HG03354 (cell line): ENCODE measurements around the gene CTIF.

Experiments
- ATAC-seq: cut with Tn5 transposase; IDR thresholded peaks from one replicate; pipeline ENCODE4 v1.9.1; 2021; ENCODE audit warnings: mild to moderate bottlenecking; ENCODE audit not compliant: unreplicated experiment, poor library complexity, severe bottlenecking

CTIF gene

DNA sequence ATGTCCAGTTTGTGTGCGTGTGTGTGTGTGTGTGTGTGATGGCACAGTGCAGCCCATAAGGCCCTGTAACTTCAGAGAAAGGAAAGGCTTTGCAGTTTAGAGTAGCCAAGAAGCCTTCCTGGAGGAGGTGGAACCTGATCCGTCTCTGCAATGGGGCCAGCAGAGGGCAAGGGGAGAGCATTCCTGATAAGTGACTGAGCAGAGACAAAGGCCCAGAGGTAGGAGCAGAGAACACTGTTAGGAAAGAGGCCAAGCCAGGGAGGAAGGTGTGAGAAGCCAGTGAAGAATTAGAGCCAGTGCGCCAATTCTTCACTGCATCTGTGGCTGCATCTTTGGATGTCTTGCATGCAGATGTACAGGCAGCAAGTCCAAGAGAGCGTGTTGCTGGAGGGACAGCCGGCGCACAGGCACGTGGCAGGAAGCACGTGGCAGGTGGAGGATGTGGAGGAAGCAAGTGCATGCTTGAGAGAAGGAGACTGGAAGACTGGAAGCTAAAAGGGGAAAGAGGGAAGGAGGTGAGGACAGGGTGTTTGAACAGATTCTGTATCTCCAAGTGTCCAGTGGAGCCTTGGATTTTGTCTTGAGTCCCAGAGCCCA, 196.3 kb downstream of the CTIF start:
- ATAC-seq = no peak

DNA sequence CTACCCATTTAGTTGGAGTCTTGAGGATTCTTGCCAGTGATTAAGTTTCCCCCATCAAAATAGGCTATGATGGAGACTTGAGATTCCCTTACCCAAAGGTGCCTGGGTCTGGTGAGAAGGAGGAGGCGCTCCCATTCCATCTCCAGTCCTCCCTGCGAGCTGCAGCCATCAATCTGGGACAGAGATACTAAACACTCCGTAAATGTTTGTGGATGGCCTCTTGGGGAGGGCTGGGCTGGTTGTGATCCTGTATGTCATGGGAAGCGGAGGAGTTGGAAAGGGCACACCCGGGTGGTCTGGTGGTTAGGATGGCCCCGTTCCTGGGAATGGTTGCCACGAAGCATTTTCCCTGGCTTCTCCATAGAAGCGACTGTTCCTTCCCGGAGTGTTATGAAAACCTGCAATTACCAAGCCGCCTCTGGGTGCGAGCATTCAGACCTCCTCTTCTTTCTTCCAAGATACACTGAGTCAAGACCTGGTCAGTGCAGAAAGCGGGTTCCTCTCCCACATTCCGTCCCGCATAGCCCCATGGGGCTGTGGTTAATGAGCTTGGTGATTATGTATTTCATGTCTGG, 196.9 kb downstream of the CTIF start:
- no peak for ATAC-seq

DNA sequence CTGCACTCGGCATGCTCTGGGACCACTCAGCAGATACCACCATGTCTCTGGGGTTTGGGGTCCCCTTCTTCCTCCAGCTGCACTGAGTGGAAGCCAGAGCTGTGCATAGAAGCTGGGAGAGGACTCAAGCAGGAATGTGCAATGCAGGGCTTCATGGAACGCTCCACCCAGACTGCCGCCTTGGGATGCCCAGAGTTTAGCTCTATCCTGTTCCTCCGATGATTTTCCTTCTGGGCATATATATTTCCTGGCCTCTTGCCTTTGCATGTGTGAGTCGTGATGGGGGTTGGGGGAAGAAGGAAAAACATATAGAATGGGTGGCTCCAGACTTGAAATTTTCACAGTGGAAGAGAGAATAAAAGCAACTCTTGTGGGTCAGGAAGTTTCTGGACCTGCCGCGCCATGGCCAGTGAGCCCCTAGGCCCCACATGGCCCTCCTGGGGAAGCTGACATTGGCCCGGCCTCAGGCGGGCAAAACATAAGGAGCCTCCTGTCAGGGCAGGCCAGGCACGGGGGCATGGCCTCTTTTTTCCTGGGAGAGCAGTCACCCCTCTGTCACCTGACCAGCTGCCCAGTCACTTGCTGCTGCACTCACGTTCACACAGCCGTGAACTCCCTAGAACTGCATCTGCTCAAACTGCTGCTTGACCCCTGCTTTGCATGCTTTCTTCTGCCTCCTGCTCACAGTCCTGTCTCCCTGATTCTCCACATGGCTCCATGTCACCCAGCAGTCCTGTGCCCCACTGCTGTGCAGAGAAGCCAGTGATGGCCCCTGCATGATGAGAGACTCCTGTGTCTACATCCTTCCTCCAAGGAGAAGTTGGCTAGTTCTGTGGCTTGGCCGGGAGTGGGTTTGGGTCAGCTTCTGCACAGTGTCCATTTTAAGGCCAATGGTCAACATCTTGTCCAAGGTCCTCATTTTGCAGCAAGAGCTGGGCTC, 197.8 kb downstream of the CTIF start:
- ATAC-seq = no peak

DNA sequence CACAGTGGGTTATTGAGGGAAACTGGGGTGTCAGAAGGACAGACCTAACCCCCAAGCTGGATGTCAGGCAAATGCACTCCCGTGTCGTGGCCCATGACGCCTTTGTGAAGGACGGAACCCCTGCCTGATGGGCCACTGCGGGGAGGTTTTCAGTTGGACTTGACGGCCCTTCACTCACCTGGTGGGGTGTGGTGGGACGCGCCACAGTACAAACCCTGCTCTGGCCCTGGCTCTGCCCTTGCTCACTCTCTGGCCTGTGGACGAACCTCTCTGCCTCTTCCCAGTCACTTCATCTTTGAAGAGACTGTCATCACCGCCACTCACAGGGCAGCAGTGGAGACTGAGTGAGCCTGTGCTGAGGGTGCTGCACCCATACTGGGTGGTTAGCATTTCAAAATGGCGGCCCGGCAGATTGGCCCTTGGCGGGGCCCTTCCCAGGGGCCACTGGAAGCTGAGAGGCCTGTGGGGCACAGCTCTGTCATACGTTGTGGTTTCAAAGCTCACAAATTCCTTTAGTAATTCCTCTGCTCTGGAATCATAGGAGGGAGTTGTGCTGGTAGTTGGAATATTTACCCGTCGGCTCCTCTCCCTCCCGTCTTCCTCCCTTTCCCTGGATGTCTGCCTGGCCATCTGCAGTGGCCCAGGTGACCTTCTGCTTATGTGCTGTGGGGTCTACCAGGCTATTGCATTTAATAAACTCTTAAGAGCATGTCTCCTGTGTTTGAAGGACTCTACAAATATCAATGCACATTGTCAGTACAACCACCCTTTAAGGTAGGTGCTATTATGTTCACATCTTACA, 200.6 kb downstream of the CTIF start:
- ATAC-seq = no peak

DNA sequence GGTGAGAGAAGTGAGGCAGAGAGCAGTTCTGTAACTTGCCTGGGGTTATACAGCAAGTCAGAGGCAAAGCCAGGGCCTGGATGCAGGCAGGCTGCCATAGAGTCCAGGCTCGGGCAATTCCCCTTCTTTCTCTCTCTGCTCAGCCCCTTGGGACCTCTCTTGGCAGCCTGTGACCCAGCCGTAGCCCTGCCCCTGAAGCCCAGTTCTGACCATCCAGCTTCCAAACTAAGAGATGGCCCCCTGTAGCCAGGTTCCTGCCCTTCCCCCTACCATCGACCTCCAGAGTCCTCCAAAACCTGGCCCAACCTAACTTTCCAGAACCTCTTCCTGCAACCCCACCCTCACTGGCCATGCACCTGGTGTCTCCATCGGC, 201.2 kb downstream of the CTIF start:
- no peak for ATAC-seq

DNA sequence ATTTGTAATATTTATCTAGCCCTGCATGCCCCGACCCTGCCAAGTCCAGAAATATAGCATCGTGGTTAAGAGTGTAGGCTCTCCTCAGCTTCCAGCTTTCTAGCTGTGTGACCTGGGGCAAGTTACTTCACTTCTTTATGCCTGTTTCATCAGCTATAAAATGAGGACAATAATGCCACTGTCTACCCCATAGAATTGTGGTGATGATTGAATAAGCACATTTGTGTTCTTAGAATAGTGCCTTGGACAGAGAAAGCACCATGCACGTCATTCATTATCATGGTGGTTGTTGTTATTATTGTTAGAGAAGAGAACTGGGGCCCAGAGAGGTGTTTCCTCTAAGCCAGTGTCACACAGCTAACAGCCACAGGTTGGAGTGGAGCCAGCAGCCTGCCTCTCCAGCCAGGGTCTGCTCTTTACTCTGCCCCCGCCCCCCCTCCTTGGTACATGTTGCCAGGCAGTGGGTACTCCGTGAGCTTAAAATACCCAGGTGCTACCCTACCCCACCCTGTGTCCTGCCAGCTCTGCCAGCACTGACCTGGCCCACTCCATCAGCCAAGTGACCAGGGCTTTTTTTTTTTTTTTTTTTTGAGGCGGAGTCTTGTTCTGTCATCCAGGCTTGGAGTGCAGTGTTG, 202.1 kb downstream of the CTIF start:
- no peak for ATAC-seq

DNA sequence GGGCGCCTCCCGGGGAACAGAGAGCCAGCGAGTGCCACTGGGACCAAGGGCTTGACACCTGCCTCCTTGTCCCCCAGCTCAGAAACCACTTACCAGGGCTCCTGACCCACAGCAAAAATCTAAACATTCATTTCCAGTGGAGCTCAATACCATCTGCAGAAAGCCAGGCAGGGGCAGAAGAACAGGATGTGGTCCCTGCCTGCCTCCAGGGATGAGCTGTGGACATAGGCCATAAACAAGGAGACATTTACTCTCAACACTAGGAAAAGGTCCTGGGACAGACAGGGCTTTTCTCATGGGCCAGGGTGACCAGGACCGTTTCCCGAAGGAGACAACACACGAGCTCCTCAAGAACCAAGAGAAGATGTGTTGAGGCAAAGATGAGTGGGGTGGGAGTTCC, 203.0 kb downstream of the CTIF start:
- ATAC-seq = no peak

DNA sequence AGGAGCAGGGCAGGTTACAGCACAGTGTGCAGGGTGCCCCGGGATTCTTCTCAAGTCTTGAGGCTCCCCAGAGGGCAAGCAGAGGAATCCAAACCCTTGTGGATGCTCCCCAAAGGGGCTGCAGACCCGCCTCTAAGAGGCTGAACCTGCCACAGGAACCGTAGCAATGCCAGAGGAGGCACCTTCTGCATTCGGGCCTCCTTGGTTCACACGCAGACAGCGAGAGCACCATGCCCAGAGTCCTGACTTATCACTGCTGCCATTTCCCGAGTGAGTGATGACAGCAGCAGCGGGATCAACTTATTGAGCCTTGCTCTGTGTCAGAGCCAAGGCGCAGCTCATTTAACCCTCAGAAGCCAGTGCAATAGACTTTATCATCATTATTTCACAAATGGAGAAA, 203.5 kb downstream of the CTIF start:
- ATAC-seq = no peak

DNA sequence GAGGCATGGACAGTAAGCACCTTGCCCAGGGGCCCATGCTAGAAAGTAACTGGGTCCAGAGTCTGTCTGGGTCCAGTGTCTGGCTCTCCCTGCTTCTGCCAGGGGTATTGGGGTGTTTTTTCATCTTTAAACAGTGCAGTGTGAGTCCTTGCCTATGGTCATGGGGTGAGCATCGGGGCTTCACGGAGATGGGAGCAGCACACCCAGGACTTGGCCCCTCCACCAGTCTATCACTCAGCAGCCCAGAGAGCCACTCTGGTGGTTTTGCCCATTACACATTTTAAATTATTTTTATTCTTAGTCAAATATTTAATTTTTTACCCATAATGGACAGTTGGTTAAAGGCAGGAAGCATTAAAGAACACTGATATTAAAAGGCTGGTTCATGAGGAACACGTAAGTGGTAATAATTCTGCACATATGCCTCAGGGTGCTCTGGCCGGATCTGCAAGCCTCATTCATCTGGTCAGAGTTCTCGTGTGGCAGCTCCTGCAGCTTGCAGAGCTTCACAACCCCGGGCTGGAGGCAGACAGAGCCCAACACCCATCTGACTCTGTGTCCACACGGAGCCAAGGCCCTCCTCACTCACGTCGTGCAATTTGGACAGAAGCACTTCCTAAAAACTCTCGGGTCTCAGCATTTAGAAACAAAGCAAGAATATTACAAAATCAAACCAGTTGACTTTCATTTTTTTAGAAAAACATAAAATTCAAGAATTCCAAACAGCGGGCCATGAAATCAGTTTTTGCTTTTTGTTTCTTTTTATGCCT, 204.1 kb downstream of the CTIF start:
- ATAC-seq = no peak

DNA sequence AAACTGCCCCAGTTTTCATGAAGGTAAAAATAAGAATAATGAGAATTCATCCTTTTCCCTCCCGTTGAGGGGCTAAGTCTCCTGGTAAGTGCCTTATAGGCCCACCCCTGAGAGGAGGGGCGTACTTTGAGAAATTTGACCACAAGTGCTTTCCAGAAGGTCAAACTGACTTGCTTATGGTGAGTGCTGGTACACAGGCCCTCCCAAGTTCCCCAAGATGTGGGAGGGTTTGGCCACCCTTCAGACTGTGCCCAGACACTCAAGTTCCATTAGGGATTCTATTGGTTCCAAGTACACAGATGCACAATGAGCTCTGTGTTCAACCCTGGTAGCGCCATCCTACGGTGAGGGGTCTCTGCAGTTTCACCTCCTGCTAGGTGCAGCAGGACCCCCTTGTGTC, 205.1 kb downstream of the CTIF start:
- ATAC-seq = no peak

DNA sequence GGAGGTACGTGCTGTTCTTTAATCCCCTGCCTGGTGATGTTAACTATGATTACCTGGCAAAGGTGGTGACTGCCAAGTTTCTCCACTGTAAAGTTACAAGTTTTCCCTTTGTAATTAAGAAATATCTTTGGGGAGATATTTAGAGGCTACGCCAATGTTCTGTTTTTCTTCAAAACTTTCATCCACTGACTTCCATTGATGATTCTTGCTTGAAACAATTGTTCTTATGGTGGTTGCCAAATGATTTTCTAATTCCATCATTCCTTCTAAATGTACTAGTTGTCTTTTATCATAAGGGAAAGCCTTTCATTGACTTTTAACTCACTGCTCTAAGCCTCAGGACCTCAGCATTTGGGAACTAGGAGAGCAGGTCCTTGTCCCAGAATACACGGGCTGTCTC, 206.5 kb downstream of the CTIF start:
- ATAC-seq = no peak

DNA sequence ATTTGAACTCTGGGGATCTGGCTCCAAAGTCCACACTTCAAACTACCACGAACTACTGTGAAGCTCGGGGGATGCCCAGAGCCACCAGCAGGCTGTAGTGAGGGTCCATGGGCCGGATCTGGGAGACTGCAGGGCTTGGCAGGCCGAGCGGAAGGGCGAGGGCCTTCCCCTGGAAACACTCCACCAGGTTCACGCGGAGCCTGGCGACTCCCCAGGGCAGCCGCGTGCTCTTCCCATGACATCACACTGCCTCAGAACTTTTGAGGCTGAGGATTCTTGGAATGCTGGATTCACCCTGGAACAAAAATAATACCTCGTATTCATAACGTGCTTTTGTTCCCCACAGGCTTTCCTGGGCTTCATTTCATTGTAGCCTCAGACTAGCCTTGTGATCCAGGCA, 210.9 kb downstream of the CTIF start:
- no peak for ATAC-seq

DNA sequence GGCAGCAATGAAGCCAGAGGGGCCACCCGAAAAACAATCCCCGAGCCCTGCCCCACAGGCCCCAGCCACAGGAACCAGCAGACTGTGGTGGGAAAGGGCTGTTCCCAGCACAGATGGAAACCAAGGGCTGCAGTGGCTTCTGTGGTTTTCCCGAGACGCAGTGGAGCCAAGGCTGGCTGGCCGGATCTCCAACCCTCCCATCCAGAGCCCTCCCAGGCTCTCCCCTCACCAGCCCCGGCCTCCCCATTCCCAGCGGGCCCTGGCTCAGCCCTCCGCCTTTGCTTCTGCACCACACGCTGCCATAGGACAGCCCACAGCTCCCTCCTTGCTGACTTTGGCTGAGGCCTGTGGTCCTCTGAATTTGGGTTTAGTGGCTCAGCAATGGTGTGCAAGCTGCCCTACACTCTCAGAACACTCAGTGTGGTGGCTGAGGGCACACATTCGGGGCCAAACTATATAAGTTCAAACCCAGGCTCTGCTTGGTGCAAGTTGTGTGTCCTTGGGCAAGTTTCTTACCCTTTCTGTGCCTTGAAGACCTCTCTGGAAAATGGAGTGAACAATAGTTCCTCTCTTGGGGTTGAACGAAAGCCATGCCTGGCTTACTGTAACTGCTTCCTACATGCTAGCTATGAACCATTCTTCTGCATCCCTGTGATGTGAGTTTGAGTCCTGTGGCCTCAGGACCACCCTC, 211.8 kb downstream of the CTIF start:
- ATAC-seq = no peak

DNA sequence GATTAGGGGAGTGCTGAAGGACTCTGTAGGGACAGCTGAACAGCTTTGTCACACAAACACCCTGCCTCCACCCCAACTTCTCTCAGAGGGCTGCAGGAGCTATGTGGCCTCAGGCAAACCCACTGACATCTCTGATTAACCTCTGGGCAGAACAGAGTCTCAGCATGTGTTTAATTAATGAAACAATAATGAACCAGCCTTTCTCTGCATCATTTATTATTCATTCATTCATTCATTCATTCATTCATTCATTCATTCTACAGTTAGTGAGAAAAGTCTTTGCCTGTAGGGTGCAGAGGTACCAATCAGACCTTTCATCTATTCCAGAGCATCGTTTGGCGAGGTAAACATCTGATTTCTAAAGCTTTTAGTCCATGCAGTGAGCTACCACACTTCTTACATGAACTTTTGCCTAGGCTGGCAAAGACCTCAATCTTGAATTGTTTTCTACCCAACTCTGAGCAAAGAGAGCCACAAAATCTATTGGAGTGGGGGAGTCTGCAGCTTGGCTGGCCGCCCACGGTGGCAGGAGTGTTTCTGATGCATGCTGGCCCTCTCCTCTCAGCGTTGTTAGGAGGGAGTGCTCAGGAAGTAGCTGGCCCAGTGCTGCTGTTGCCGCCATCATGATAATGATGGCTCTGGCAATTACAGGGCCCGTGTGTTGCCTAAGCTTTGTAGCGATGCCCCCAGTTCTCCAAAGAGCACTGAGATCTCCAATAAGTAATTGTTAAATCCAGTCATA, 213.1 kb downstream of the CTIF start:
- ATAC-seq = no peak

DNA sequence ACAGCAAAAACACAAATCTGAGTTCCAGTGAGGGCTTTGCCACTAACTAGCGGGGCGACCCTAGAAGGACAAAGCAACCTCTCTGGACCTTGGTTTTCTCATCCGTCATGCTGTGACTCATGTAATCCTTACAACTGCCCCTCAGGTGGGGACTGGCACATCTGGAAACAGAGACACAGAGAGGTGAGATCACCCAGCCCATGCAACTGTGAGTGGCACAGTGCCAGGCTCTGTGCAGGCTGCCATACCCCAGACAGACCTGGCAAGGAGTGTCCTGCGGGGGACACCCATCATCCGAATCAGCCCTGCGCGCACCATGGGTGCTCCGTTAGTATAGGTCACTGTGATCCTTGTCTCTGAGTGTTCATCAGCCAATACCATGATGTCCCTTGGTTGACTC, 213.6 kb downstream of the CTIF start:
- ATAC-seq = no peak

DNA sequence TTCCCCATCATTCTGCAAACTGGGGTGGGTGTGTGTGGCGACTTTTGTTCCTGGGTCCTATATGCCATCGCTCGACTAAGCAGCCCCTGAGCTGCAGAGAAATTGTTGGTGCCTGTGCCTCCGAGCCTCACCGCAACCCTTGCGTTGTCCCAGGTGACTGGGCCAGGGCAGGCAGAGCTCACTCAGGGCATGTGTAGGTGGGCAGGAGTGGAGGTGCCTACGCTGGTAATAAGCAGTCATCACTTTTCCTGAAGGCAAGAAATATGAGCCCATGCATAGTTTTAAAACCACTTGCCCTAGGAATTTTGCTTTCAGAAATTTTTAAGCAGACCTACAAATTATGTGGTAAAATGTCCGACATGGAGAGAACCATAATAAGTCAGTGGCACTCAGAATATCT, 214.1 kb downstream of the CTIF start:
- ATAC-seq = no peak

DNA sequence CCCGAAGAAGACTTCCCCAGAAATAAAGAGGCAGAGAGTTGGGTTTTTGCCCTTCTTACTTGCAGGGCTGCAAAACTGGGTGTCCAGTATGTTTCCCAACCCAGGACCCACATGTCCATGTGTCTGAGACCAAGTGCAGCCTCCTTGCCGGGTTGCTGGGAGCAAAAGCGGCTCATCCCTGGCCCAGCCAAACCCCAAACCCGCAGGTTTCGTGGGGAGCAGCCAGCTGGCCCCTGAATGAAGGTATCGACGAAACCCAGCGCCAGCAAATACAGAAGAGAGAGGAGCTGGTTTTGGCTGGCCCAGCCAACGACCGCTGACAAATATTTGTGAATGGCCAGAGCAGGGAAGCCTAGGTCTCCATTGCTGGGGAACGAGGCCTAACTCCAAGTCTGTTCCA, 214.9 kb downstream of the CTIF start:
- no peak for ATAC-seq

DNA sequence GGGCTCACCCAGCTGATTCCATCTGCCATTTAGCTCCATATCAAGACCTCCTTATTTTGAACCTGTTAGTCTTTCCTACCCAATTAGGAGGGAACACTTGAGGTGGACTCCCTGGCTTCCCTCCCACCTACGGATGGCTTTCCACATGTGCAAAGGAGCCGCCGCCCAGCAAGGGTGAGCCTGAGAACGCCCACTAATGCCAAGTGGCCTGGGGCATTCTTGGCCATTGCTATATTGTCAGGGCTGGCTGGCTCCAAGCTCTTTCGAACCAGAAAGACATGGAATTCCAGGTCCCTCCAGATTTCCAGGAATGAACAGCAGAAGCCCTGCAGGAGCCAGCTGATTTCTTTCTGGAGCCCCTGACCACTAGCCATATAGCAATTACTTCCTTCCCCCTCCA, 215.7 kb downstream of the CTIF start:
- ATAC-seq = no peak
